Tibial artery (tissue), 4 donors: ENCODE data around the gene ATP1A3.

Source experiments
- DNase-seq, 2 donors: peaks; one replicate each; pipeline ENCODE4 v3.0.0-alpha.2; 2019
- H3K27ac ChIP-seq, 2 donors: fragments of 200-600 bp; sonication (generic) in 1 of 2; 1 replicate in 1 of 2; 2 replicates in 1 of 2; pipeline ENCODE4 v1.5.1; 2018 to 2019; ENCODE audit warnings: mild to moderate bottlenecking in 1 of 2
- H3K27me3 ChIP-seq, 2 donors: fragments of 200-600 bp; sonication (generic) in 1 of 2; one replicate each; pipeline versions ENCODE4 v1.5.1 to v1.6.0; 2016 to 2019
- H3K36me3 ChIP-seq, 3 donors: fragments of 200-600 bp; sonication (generic) in 2 of 3; one replicate each; pipeline ENCODE4 v1.5.1; 2016 to 2019; ENCODE audit warnings: mild to moderate bottlenecking in 2 of 3
- H3K4me1 ChIP-seq, 4 donors: fragments of 200-600 bp; sonication (generic) in 2 of 4; 1 replicate in 3 of 4; 2 replicates in 1 of 4; pipeline ENCODE4 v1.5.1; 2016 to 2019
- H3K4me3 ChIP-seq, 2 donors: fragments of 200-600 bp; sonication (generic) in 1 of 2; 1 replicate in 1 of 2; 2 replicates in 1 of 2; pipeline ENCODE4 v1.5.1; 2018 to 2019; ENCODE audit warnings: mild to moderate bottlenecking in 2 of 2
- H3K9me3 ChIP-seq, 3 donors: fragments of 200-600 bp; sonication (generic) in 1 of 3; one replicate each; pipeline ENCODE4 v1.5.1; 2016 to 2019
- CTCF ChIP-seq, 2 experiments: fragments of 200-600 bp in 1 of 2; fragments of 450-650 bp in 1 of 2; IDR thresholded peaks; one replicate each; pipeline ENCODE4 v1.5.1; 2017 to 2019; ENCODE audit warnings: antibody characterized with exemption in 2 of 2, mild to moderate bottlenecking in 1 of 2, moderate library complexity in 1 of 2
- intact Hi-C: fragments of 100-400 bp; cut with DNase I; formaldehyde crosslinking; loops from one replicate; pipeline ENCODE4 v1.15.0; 2023; ENCODE audit warnings: low total_unique reads

Gene ATP1A3

GRCh38 chr19:41933693-41934426 is 60.2 kb downstream of the ATP1A3 start:
- no peak overlapping the region for H3K4me3 ChIP-seq
- TF ChIP-seq CTCF (IDR thresholded peaks at IDR 0.05), result no peak
- H3K27ac ChIP-seq, result no peak overlapping the region
- peaks cover 0 to 8% (median 4%) of the 10 kb centered on the region in 4 donors for H3K4me1 ChIP-seq
- H3K27me3 ChIP-seq, result peaks cover 3 to 87% of the 10 kb centered on the region in 2 donors
- no peak for DNase-seq
- intact Hi-C loops, result no loop called here
- H3K36me3 ChIP-seq, result no peaks in the 10 kb centered on the region
- no peaks in the 10 kb centered on the region for H3K9me3 ChIP-seq

GRCh38 chr19:41932720-41933332 is 61.2 kb downstream of the ATP1A3 start:
- Histone ChIP-seq H3K27ac (no peak overlapping the region), H3K9me3 (no peaks in the 10 kb centered on the region), H3K36me3 (no peaks in the 10 kb centered on the region), H3K4me1 (peaks cover 0 to 18% (median 14%) of the 10 kb centered on the region in 4 donors), H3K27me3 (peaks cover 3 to 93% of the 10 kb centered on the region in 2 donors), H3K4me3 (no peak overlapping the region)
- intact Hi-C loops, result no loop called here
- no peak for DNase-seq
- TF ChIP-seq CTCF (IDR thresholded peaks at IDR 0.05), result no peak

- Histone ChIP-seq H3K4me3 (no peak overlapping the region), H3K36me3 (no peaks in the 10 kb centered on the region), H3K27ac (no peak overlapping the region), H3K4me1 (peaks cover 0 to 20% (median 16%) of the 10 kb centered on the region in 4 donors), H3K27me3 (peaks cover 6 to 93% of the 10 kb centered on the region in 2 donors), H3K9me3 (no peaks in the 10 kb centered on the region)
- DNase-seq, result no peak
- TF ChIP-seq CTCF (IDR thresholded peaks at IDR 0.05), result no peak
- intact Hi-C loops, result no loop called here
These were observed 61.7 kb downstream of the ATP1A3 start for GRCh38 chr19:41932259-41932719.

- Histone ChIP-seq H3K4me1 (peaks cover 0 to 20% (median 16%) of the 10 kb centered on the region in 4 donors), H3K27me3 (peaks cover 6 to 95% of the 10 kb centered on the region in 2 donors), H3K4me3 (no peak overlapping the region), H3K36me3 (no peaks in the 10 kb centered on the region), H3K27ac (no peak overlapping the region), H3K9me3 (no peaks in the 10 kb centered on the region)
- no peak for DNase-seq
- intact Hi-C loops, result no loop called here
- TF ChIP-seq CTCF (IDR thresholded peaks at IDR 0.05), result no peak
These were observed 63.0 kb downstream of the ATP1A3 start for GRCh38 chr19:41930926-41931592.

- TF ChIP-seq CTCF (IDR thresholded peaks at IDR 0.05), result no peak
- H3K9me3 ChIP-seq, result no peaks in the 10 kb centered on the region
- H3K27me3 ChIP-seq, result peaks cover 6 to 95% of the 10 kb centered on the region in 2 donors
These were observed 63.7 kb downstream of the ATP1A3 start for GRCh38 chr19:41930322-41930722.

More at GRCh38 chr19:41930322-41930722, 63.7 kb downstream of the ATP1A3 start:
- no peaks in the 10 kb centered on the region for H3K36me3 ChIP-seq
- no peak overlapping the region for H3K27ac ChIP-seq
- peaks cover 0 to 20% (median 16%) of the 10 kb centered on the region in 4 donors for H3K4me1 ChIP-seq
- intact Hi-C loops, result no loop called here
- no peak for DNase-seq
- H3K4me3 ChIP-seq, result no peak overlapping the region
